ENCODE results near the gene MCM10.
"Not testable (repeated sequence)": the region's sequence is repeated elsewhere in the genome, so short reads cannot be mapped to it uniquely, and the experiment has no call there.

Gene MCM10

GRCh38 chr10:13160934-13161856 lies at the start of gene MCM10:
Gene MCM10, plus strand, starts transcription at chr10:13161558. Its CDS starts 2,645 bp downstream, at chr10:13164203.
- peak; percentile 98 to 99 for DNase-seq (ENCODE audit: low read depth in 2 of 2)

DNA sequence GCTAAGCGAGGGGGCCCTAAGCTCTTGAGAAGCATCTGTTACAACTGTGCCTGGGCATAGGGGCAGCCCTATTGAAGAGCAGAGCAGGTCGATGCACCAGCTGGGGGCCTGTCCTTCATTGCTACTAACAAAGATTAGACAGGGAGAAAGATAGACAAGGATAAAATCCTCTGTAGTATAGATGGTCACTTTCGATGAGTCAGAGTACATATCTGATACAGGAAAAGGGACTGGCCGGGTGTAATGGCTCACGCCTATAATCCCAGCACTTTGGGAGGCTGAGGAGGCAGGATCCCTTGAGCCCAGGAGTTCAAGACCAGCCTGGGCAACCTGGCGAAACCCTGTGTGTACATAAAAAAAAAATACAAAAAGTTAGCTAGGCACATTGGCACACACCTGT lies 47.8 kb upstream of the MCM10 start:
- no peak for DNase-seq (ENCODE audit: low read depth in 2 of 2)

DNA sequence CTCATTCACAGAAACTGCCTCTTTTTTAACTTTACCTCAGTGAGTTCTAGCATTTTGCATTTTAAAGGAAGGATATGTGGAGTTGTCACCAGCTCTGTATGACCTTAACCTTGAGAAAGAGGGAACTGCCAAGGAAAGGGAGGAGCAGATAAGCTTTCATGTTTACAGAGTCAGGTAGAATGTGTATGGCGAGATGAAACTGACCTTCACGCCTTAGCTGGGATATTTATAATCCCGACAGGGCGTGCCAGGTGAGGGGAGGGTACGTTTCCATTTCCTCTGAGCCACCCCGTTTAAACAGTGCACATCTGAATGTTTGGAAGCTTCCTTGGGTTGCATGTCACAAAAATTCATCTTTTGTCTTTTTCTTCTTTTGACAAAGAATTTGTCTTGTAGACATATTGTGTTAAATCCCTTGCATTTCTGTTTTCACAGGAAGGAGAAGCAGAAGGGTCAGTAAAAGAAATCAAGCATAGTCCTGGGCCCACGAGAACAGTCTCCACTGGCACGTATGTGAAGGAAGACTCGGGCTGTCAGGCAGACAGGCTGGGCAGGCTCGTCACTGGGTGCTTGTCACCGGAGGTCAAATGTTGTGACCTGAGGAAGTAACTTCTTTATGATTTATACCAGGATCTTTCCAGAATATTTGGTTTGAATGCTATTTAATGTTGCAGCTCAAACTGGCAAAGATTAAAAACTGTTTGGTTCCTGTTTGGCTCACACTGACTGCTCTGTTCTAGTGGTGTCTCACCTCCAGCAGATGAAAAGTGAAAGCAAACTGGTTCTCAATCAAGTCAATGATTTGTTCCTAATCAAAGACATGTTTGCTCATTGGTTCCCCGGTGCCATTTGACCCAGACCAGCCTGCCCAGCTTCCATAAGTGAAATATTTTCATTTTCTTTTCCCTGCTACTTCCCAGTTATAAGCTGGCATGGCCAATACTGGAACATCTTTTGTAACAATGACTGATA lies 45.2 kb upstream of the MCM10 start:
- no peak for DNase-seq (ENCODE audit: low read depth in 2 of 2)

DNA sequence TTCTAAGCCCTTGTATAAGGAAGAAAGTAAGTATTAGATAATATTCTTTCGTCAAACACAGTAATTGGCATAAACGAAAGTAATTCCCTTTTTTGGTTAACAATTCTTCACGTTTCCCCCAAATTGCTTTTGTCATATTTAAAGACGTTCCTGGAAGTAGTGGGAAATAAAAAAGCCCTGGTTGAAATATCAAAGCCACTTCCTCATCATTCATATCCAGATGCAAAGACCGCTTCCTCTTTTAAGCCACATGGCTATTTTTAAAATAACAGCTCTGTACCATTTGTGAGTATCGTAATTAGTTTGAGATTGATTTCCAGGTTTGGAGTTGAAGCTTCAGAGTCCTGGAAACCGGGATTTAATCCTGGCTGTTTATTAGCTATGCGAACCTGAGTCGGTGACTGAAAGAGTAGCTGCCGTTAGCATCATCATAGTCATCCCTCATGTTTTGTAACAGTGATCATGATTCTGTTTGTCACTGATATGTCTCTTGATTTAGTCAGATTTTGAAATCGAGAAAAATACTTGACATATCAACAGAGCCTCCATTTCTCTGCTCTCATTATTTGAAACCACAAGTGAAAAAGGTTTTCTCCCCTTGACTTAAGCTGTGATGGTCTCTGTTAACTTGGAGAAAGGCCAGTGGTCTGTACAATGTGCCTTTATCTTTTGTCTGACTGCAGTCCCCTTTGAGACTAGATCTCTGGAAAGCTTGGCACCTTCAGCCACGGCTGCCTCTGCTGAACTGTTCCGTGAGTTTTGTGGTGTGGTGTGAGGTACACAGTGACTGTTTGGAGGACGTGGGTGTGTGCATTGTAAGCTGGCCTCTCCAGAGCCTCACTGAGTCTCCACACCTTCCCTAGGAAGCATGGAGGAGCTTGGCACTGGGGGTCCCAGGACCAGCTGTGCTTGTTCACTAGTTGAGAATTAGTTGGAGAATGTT lies 43.2 kb upstream of the MCM10 start:
- no peak for DNase-seq (ENCODE audit: low read depth in 2 of 2)

DNA sequence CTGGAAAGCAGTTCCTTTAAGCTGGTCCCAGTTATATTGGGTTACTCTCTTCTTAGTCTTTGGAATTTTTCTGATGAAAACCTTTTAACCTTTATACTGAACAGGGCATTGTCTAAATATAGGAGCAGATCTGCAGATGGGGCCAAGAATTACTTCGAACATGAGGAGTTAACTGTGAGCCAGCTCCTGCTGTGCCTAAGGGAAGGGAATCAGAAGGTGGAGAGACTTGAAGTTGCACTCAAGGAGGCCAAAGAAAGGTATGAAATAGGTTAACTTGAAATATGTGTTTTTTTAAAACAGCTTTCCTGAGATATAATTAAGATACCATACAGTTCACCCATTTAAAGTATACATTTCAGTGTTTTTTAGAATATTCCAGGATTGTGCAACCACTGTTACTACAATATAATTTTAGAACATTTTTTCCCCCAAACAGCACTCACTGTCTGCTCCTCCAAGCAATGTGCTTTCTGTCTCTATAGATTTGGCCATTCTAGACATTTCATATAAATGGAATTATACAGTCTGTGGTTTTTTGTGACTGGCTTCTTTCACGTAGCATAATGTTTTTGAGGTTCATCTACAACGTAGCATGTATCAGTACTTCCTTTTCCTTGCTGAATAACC lies 42.5 kb upstream of the MCM10 start:
- DNase-seq (ENCODE audit: low read depth in 2 of 2), result no peak

DNA sequence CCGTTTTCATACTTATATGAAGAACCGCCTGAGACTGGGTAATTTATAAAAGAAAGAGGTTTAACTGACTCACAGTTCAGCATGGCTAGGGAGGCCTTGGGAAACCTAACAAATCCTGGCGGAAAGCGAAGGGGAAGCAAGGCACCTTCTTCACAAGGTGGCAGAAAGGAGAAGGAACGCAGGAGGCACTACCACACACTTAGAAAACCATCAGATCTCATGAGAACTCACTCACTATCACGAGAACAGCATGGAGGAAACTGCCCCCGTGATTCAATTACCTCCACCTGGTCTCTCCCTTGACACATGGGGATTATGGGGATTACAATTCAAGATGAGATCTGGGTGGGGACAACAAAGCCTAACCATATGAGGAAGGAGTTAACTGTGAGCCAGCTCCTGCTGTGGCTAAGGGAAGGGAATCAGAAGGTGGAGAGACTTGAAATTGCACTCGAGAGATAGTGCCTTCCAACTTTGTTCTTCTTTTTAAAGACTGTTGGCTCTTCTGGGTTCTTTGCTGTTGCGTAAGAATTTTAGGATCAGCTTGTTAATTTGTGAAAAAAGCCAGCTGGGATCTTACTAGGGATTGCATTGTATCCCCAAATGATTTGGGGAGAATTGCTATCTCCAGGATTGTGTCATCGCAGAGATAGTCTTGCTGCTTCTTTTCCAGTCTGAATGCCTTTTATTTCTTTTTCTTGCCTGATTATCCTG lies 40.4 kb upstream of the MCM10 start:
- DNase-seq (ENCODE audit: low read depth in 2 of 2), result no peak

DNA sequence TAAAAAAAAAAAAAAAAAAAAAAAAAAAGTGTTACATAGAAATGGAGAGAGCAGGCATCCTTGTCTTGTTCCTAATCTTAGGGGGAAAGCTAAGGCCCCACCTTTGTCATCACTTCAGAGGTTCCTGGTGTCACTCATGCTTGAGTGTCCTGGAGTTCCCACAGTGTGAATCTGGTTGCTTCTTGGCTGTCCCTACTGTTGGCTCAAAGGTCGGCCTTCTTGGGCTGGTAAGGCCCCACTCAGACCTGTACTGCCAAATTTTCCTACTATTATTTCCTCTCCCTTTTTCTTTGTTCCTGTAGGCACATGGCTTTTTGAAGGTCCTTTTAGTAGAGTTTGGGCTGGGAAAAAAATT lies 39.9 kb upstream of the MCM10 start:
- no peak for DNase-seq (ENCODE audit: low read depth in 2 of 2)

DNA sequence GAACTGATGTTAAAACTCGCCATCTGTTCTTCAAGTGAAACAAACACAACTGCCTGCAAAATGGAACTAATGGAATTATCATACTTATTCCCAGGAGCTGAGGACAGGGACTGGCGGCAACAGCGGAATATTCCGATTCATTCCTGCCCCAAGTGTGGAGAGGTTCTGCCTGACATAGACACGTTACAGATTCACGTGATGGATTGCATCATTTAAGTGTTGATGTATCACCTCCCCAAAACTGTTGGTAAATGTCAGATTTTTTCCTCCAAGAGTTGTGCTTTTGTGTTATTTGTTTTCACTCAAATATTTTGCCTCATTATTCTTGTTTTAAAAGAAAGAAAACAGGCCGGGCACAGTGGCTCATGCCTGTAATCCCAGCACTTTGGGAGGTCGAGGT lies 24.7 kb upstream of the MCM10 start:
- no peak for DNase-seq (ENCODE audit: low read depth in 2 of 2)

DNA sequence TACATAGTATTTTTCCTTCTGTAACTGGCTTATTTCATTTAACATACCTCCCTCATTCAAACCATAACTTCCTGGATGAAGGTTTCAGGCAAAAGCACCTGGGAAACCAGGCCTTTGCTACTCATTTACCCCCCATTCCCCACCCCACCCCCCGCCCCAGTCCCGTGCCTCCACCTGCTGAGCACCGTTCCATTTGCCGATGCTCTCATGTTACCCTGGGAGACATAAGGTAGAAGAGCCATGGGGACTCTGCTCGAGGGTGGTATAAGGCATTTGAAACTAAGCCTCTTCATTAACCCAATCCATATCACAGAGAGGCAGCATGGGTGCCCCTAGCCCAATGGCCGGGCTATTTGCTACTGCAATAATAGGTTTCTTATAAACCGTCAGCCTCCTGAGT lies 22.2 kb upstream of the MCM10 start:
- DNase-seq (ENCODE audit: low read depth in 2 of 2), result no peak

DNA sequence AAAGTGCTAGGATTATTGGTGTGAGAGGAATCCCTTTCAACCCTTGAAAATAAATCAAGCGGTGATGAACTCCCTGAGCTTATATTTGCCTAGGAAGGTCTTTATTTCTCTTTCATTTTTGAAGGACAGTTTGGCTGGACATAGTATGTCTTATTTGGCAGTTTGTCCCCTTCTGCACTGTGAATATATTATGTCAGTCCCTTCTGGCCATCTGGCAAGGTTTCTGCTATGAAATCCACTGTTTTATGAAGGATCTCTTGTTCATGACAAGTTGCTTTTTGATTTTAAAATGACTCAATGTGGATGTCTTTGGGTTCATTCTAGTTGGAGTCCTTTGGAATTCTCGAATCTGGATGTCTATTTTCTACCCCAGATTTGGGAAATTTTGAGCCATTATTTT lies 21.7 kb upstream of the MCM10 start:
- no peak for DNase-seq (ENCODE audit: low read depth in 2 of 2)

GRCh38 chr10:13140627-13141190 lies 20.6 kb upstream of the MCM10 start:
- DNase-seq (ENCODE audit: low read depth in 2 of 2), result no peak

DNA sequence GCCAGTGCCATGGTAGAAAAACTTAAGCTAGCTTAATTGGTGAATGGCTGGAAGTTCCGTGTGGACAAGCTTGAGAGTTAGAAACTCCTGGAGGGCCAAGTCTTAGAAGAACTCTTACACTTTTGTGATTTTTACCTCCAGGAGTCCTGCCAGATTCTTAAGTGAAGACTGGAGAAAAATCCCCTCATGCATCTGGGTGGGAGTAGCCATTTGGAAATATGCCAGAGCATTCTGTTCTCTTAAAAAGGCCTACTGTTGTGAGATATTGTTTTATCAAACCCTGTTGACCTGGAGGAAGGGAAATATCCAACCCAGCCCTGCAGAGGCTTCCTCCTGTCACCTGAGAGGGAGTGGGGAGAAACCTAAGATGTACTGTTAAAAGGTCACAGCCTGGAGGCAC lies 17.6 kb upstream of the MCM10 start:
- DNase-seq (ENCODE audit: low read depth in 2 of 2), result no peak

- DNase-seq (ENCODE audit: low read depth in 2 of 2), result no peak
These were observed 16.5 kb upstream of the MCM10 start for GRCh38 chr10:13144814-13145213.

- DNase-seq (ENCODE audit: low read depth in 2 of 2), result no peak
These were observed 15.0 kb upstream of the MCM10 start for GRCh38 chr10:13146379-13146778.

DNA sequence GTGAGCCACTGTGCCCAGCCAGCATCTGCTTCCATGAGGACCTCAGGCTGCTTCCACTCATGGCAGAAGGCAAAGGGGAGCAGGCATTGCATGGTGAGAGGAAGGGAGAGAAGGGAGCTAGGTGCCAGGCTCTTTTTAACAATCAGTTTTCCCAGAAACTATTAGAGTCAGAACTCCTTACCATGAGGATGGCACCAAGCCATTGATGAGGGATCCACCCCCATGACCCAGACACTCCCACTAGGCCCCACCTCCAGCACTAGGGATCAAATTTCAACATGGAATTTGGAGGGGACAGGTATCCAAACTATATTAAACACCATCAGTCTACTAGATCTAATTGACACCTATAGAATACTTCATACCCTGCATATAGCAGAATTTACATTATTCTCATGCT lies 14.2 kb upstream of the MCM10 start:
- no peak for DNase-seq (ENCODE audit: low read depth in 2 of 2)

GRCh38 chr10:13152296-13152695 lies 9.1 kb upstream of the MCM10 start:
- no peak for DNase-seq (ENCODE audit: low read depth in 2 of 2)

DNA sequence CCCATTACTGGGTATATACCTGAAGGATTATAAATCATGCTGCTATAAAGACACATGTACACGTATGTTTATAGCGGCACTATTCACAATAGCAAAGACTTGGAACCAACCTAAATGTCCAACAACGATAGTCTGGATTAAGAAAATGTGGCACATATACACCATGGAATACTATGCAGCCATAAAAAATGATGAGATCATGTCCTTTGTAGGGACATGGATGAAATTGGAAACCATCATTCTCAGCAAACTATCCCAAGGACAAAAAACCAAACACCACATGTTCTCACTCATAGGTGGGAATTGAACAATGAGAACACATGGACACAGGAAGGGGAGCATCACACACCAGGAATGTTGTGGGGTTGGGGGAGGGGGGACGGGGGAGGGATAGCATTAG lies 5.5 kb upstream of the MCM10 start:
- not testable (repeated sequence) for DNase-seq (ENCODE audit: low read depth in 2 of 2)

- no peak for DNase-seq (ENCODE audit: low read depth in 2 of 2)
These were observed 3.0 kb upstream of the MCM10 start for GRCh38 chr10:13158401-13158800.

DNA sequence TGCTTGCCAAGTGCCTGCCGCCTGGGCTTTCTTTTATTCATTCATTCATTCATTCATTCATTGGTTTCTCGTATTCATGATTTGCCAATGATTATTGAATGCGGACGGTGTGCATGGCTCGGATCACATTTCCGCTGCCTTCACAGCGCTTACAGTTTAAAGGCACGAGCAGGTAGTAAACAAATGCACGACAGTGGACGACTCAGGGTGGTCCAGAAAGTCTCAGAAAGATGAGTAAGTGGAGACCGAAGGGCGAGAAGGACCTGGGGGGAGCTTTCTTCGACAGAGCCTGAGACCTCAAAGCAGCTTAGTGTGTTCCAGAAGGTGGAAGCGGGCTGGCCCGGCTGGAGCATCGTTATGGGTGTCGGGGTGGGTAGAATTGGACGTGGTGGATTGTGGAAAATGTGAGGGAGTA lies 506 bp downstream of the MCM10 start:
- no peak for DNase-seq (ENCODE audit: low read depth in 2 of 2)

DNA sequence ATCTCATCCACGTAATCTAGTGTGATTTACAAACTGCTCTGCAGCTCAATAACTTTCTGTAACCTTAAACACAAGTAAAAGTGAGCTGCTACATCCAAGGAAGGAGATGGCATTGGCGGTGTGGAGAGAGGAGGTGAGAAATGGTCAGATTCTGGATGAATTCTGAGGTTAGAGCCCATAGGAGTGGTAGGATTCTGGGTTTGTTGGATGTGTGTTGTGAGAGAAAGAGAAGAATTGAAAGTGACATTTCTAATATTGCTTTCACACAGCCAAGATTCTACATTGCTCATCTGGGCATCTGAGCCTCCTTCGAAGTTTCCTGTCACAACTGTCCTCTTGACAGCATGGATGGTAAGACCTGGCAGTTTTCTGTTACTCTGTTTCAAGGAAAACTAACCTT lies 2.5 kb downstream of the MCM10 start:
- no peak for DNase-seq (ENCODE audit: low read depth in 2 of 2)
